OCI-M2 (cell line): ENCODE measurements around the gene ZNF83.
"Not testable (repeated sequence)": the region's sequence is repeated elsewhere in the genome, so short reads cannot be mapped to it uniquely, and the experiment has no call there.

Source experiments
- DNase-seq: peaks from one replicate; lab custom pipeline; 2025; ENCODE audit not compliant: unreplicated experiment; lab: John Stamatoyannopoulos, UW

The ZNF83 gene

DNA sequence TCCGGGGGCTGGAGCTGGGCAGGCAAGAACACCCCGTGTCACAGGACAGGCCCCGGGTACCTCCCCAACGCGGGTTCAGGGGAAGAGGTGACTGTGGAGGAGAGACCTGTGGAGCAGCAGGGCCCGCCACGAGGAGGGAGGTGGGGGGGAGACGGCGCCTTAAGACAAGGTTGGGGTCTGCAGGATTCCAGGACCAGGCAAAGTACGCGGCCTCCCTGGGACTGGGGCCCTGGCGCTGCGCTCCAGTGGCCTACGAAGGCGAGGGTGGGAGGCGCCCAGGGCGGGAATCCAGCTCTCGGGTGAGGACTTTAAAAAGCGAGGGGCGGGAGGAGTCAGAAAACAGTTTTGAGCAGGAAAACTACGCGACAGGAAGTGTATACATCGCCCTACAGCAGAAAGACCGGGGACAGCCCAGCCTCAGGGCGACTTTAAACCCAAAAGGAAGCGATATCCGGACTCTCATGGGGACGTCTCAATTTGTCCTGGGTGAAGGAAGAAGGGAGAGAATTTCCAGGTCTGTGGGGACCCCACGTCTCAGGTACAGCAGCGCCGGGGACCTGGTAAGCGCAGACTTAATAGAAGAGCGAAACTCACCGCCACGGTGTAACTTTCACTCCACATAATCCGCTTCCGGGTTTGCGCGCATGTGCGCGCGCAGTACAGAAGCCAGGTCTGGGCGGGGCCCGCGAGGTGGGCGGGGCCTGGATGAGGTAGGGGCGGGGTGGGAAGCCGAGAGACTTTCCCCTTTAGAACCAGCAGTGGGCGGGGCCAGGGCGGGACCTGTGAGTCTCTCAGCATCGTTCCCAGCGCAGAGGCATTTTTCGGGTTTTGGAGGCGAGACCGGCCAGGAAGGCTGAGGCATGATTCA lies at the start of gene ZNF83:
ZNF83 (minus strand) TSS at position 638 of the 868 bp plus-strand sequence.
- peak; percentile 58 for DNase-seq

DNA sequence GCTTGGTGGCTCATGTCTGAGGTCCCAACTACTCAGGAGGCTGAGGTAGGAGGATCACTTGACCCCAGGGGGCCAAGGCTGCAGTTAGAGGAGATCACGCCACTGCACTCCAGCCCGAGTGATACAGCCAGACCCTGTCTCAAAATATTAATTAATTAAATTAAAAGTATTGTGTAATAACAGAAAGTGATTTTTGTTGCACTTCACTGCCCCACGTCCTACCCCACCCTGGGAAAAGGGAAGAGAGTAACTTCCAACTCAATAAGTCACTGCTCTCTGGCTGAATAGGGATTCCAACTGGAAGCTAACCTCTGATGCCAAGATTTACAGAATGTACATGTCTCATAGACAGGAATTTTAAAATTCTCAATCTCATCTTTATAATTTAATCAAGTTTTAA lies 49.5 kb upstream of the ZNF83 start:
- no peak for DNase-seq

DNA sequence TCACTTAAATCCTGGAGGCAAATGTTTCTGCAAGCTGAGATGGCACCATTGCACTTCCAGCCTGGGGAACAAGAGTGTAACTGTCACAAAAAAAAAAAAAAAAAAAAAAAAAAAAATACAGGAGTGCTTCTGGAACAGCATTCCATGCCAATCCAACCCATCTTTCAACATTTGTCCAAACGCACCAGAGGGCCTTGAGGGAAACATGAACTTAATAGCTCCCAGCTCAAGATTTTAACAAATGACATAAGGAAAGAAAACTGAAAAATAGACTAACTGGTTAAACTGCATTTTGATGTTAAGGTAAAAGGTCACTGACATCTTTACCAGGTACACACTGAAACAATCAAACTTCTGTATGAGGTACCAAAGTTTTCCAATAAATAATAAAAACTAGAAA lies 47.7 kb upstream of the ZNF83 start:
- no peak for DNase-seq

DNA sequence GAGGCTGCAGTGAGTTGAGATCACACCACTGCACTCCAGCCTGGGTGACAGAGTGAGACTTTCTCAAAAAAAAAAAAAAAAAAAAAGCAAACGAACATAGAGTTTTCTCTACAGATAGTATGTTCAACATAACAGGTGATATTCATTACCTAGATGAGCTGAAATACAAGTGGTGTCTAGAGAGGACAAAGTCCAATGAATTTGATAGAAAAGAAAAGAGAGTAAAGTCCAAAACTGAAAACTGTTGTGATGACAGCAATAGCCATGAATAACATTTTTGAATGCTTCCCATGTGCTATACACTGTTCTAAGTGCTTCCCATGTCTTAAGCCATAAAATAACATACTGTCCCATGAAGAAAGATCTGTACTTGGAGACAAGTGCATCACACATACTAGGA lies 43.1 kb upstream of the ZNF83 start:
- not testable (repeated sequence) for DNase-seq

DNA sequence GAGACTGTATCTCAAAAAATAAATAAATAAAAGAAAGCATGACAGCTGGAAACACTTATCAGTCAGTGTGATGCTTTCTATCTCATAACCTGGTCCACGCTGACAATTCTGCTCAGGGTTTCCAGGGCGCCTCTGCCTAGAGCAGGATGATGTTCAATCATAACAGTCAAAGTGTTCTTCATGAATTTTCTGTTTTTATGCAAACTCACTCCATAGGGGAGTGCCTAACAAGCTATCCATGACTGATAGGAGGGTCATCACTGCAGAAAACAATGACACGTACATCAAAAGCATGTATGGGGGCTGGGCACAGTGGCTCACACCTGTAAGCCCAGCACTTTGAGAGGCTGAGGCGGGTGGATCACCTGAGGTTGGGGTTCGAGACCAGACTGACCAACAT lies 41.4 kb upstream of the ZNF83 start:
- no peak for DNase-seq

DNA sequence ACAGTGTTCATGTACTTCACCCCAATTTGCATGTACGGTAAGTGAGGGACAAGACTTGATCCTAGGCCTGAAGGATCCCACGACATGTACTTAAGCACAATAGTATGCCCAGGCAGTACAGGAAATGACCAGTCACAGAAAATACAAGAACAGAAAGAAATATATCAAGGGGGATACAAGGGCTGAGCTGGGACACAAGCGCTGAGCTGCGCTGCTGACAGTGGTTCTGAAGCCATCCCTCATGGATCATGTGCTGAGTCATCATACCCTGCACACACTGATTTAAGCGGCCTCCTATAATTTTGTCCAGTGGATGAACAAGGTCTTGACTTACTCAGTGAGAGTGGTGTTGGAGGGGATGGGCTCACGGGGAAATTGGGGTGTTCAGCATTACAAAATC lies 37.1 kb upstream of the ZNF83 start:
- not testable (repeated sequence) for DNase-seq

DNA sequence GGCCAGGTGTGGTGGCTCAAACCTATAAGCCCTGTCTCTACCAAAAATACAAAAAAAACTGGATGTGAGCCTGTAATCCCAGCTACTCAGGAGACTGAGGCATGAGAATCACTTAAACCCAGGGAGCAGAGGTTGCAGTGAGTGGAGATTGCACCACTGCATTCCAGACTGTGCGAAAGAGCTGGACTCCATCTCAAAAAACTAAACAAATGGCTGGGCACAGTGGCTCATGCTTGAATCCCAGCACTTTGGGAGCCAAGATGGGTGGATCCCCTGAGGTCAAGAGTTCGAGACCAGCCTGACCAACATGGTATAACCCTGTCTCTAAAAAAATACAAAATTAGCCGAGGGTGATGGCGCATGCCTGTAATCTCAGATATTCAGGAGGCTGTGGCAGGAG lies 34.9 kb upstream of the ZNF83 start:
- DNase-seq = no peak

DNA sequence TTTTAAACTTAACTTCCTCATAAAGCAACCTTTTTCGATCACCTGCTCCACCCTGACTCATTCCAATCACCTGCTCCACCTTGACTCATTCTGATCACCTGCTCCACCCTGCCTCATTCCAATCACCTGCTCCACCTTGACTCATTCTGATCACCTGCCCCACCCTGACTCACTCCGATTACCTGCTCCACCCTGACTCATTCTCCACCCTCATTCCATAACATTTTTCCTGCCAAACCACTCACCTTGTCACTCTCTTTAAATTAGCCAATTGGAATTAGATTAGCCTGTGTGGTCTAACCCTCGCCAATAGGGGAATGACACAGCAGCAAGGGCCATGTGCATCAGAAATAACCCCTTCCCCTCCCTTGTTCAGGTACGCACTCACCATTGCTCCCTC lies 31.9 kb upstream of the ZNF83 start:
- DNase-seq = no peak

DNA sequence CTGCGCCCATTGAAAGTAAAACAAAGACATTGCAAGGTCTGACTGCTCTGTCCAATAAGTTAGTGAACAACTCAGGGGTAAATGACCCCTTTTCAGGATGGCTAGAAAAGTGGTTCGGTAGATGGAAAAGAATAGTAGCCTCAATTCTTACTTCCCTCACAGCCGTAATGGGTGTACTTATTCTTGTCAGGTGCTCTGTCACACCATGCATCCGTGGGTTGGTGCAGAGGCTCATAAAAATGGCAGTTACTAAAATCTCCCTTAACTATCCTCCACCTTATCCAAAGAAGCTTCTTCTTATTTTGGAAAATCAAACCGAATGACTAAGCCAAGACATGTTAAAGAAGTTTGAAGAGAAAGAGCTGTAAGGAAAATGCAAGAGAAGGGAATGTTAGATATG lies 31.4 kb upstream of the ZNF83 start:
- DNase-seq = no peak

DNA sequence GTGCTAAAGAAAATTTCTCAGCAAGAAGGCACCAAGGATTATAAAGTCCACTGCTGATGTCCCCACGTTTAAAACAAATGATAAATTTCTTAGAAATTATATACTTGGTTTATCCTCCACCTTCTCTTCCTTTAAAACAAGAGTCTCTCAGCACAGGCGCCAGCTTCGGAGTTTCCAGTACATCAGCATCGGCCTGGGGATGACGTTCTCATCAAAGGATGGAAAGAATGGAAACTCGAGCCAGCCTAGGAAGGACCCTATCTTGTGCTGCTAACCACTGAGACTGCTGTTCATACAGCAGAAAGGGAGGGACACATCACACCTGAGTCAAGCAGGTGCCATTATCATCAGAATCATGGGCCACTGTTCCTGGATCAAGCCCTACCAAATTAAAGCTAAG lies 29.8 kb upstream of the ZNF83 start:
- DNase-seq = no peak

DNA sequence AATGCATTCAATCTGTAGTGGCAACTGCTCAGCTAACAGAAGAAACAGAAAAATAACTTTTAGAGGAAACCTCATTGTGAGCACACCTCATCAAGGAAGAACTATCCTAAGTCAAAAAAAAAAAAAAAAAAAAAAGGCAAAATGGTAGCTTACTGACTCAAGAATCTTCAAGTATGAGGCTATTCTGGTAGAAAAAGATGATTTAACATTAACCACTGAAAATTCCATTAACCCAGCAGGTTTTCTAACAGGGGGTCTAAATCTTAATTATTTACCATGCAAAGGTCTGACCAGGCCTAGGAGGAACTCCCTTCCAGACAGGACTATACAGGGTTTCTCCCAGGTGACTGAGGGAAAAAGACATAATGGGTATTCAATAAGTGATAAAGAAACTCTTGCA lies 28.4 kb upstream of the ZNF83 start:
- no peak for DNase-seq

DNA sequence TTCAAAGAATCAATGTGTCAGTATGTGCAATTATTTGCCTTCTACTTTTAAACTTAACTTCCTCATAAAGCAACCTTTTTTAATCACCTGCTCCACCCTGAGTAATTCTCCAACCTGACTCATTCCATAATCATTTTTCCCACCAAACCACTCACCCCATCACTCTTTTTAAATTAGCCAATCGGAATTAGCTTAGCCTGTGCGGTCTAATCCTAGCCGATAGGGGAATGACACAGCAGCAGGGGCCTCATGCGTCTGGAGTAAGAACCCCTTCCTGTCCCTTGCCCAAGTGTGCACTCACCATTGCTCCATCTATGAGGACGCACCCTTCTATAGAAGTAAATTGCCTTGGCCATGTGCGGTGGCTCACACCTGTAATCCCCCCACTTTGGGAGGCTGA lies 27.4 kb upstream of the ZNF83 start:
- DNase-seq = no peak

DNA sequence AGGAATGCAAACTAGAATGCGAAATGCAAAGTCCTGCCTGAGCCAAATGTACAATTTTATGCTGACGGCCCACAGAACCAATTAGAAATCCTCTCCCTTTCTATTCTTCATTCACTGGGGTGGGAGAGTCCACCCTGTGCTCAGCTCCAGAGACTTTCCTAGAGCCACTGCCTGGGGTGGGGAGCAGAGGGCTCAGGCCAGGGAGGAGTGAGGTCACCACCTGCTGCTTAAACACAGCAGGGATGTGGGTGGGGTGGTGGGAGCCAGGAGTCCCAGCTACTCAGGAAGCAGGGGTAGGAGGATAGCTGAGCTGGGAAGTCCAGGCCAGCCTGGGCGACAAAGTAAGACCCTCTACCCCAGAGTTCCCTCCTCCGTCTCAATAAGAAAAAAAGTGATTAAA lies 26.9 kb upstream of the ZNF83 start:
- no peak for DNase-seq

DNA sequence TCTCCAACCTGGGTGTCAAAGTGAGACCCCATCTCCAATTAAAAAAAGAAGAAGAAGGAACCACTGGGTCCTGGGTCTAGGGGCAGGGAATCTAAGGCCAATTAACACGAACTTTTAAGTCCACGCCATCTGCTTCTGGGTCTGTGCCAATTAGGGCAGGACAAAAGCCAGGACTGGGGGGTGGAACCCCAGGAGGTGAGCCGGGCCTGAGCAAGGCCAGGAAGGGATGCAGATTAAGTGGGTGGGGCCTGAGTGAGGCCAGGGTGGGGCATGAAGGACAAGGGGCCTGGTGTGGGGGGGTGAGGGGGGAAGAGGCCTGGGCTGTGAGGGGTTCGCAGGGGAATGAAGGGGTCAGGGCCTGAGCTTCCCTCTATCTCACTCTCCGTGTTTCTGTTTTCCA lies 26.3 kb upstream of the ZNF83 start:
- DNase-seq = no peak

DNA sequence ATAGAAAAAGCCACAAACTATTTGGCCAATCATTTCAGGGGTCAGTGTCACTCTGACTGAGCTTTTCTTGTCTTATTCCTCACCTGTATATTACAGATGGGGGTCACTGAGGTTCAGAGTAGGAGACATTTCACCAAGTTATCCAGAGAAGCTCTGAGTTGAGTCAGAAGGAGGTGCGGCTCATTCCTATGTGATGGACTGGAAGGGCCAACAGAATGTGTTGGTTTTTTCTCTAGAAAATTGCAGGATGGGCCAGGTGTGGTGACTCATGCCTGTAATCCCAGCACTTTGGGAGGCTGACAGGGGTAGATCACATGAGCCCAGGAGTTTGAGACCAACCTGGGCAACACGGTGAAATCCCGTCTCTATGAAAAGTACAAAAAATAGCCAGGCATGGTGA lies 24.5 kb upstream of the ZNF83 start:
- no peak for DNase-seq

DNA sequence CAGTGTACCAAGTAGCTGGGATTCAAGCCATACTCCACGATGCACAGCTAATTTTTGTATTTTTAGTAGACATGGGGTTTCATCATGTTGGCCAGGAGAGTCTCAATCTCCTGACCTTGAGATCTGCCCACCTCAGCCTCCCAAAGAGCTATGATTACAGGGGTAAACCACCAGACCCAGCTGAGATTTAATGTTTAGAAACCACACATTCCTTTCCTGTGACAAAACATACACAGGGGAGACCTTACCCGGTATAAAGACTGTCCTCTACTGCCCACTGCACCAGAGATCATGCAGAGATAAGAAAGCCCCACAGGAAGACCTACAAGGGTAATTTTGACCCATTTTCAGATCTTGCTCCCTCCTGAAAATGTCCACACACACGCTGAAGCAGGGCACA lies 22.8 kb upstream of the ZNF83 start:
- no peak for DNase-seq

DNA sequence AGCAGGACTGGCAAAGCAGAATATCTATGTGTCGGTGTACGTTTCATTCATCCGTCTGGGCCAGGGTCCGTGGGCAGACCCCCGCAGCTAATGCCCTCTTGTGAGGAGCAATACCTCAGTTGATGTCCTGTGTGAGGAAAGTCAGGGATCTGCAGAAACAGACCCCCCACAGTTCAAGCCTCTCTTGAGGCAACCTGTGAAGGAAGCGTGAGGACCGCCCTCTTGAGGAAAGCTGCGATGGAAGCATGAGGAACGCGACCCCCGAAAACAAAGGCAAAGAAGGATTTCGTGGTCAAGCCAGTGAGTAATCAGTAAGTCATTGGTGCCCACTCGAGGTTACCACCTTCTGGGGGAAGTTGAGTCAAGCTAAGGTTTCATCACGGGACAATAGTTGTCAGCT lies 20.9 kb upstream of the ZNF83 start:
- no peak for DNase-seq

DNA sequence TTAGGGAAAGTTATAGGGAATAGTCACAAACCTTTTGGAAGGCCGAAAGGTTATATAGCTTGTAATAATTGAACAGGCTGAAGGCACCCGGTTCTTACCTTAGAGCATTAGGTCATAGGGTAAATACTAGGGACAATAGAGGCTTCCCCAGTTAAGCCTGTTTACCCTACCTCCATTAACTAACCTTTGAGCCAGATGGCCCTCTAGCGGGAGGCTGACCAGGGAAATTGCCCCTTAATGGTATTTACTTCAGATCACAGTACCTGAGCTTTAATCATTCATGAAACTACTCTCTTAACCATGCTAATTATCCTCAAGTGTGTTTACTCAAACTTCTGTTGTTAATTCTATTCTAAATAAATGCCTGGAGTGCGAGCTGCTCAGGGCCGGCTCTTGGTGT lies 20.4 kb upstream of the ZNF83 start:
- DNase-seq = no peak

DNA sequence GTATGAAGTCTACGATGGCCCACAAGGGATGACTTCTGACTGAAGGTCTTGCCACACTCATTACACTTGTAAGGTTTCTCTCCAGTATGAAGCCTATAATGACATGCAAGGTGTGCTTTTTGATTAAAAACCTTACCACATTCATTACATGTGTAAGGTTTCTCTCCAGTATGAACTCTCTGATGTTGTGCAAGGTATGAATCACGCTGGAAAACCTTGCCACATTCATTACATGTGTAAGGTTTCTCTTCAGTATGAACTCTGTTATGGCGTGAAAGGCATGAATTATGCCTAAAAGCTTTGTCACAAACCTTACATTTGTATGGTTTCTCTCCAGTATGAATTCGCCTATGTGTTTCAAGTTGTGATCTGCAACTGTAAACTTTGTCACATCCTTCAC lies 15.0 kb upstream of the ZNF83 start:
- no peak for DNase-seq

DNA sequence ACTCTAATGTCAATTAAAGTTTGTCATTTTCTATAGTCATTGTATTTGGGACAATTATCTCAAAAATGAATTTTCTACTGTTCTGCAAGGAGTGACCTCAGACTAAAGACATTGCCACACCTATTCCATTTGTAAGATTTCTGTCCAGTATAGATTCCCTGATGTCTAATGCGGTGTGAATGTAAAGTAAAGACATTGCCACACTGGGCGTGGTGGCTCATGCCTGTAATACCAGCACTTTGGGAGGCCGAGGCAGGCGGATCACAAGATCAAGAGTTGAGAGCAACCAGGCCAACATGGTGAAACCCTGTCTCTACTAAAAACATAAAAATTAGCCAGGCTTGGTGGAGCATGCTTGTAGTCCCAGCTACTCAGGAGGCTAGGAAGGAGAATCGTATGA lies 13.8 kb upstream of the ZNF83 start:
- DNase-seq = no peak

DNA sequence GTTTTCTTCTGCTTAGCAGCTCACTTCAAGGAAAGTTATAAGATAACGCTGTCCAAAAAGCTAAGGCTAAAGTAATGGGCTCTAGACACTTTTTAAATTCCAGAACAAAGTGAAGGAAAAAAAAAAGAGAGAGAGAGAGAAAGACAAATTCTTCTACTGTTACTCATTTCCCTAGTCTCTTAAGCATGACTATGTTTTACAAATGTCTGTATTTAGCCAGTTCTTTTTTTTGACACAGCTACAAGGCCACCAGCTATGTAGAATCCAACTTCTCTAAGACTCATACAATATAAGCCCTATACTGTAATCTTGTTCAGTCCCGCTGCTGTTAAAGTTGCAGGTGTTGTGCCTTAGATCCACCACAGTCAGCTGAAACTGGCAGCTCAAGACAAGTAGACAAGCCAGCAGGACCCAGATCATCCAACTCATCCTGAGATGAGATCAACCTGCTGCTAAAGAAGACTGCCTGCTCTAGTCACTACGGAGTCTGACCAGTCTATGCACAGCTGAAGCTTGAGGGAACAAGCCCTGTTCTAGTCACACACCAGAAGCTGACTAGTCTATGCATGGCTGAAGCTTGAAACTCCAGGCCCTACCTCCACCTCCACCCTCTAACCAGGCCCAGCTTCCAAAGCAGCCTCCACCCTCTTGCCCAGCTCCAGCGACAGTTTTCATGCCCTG lies 10.3 kb upstream of the ZNF83 start:
- DNase-seq = no peak

DNA sequence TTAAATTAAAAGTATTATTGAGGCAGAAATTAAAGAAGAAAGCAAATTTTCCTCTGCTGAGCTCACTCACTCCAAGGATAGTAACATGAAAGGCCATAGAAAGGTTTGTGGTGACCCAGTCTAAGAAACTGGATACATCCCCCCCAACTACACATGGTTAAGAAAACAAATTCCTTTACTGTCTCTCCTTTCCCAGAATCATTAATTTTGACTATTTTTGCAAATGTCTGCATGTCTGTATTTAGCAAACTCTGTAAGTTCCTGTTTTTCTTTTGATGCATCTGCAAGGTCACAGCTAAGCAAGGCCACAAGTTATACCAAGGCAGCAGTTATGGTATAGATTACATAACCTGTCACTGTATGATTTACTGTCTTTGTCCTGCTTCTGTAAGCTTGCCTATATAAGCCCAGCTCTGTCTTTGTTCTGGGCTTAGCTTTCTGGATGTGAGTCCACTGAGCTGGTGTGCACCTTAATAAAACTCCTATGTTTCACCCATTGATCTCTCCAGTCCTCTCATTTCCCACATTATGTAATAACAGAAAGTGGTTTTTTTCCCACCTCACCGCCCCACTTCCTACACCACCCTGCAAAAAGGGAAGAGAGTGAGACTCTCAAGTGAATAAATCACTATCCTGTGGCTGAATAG lies 8.5 kb upstream of the ZNF83 start:
- peak; percentile 3 for DNase-seq
